GM19099 (cell line): Measurements from ENCODE around the gene RBM4.
A peak's percentile ranks its signal among the peaks of the same experiment; 100 is the strongest.

Experiments
- POLR2A ChIP-seq: IDR thresholded peaks from 3 replicates; pipeline ENCODE4 v1.6.1; 2011; ENCODE audit warnings: low read depth; ENCODE audit not compliant: insufficient read length; ENCODE audit errors: extremely low read depth

The RBM4 gene

GRCh38 chr11:66638177-66639065 is at the start of gene RBM4:
TSS of gene RBM4 (plus strand) at chr11:66638703. CDS start at chr11:66639712, 1,009 bp downstream.
- TF ChIP-seq POLR2A = peak; percentile 88

GRCh38 chr11:66589996-66590675 is 48.4 kb upstream of the RBM4 start:
- no peak for TF ChIP-seq POLR2A

- no peak for TF ChIP-seq POLR2A
Observed at GRCh38 chr11:66591175-66591574, 47.3 kb upstream of the RBM4 start.

GRCh38 chr11:66592457-66593302 is 45.8 kb upstream of the RBM4 start, which contains the start of the genes CCDC87 and CCS:
TSS of gene CCDC87 (minus strand) at chr11:66593063. CDS start at chr11:66593015, 48 bp downstream.
TSS of gene CCS (plus strand) at chr11:66593185. CDS start at chr11:66593262, 77 bp downstream.
- peak; percentile 95 for TF ChIP-seq POLR2A

- no peak for TF ChIP-seq POLR2A
Observed at GRCh38 chr11:66593303-66593635, 45.2 kb upstream of the RBM4 start.

- TF ChIP-seq POLR2A = no peak
Observed at GRCh38 chr11:66593650-66594049, 44.9 kb upstream of the RBM4 start.

GRCh38 chr11:66595245-66595904 is 43.1 kb upstream of the RBM4 start:
- no peak for TF ChIP-seq POLR2A

- TF ChIP-seq POLR2A = no peak
Observed at GRCh38 chr11:66598993-66599392, 39.5 kb upstream of the RBM4 start.

GRCh38 chr11:66600219-66600618 is 38.3 kb upstream of the RBM4 start:
- no peak for TF ChIP-seq POLR2A

GRCh38 chr11:66600631-66601233 is 37.8 kb upstream of the RBM4 start:
- TF ChIP-seq POLR2A = no peak

GRCh38 chr11:66603072-66603471 is 35.4 kb upstream of the RBM4 start:
- TF ChIP-seq POLR2A = no peak

GRCh38 chr11:66604155-66604554 is 34.3 kb upstream of the RBM4 start:
- no peak for TF ChIP-seq POLR2A

GRCh38 chr11:66607126-66607834 is 31.2 kb upstream of the RBM4 start:
- TF ChIP-seq POLR2A = no peak
